Head of caudate nucleus (tissue), 42 donors: Measurements from ENCODE around the gene CHMP2A.
"Not testable (repeated sequence)": the region's sequence is repeated elsewhere in the genome, so short reads cannot be mapped to it uniquely, and the experiment has no call there.

Source experiments
- DNase-seq, 42 donors: peaks; one replicate each; pipeline versions ENCODE4 v3.0.0 to v3.0.0-alpha.2; 2020 to 2021; ENCODE audit warnings: mixed read lengths in 7 of 42
- intact Hi-C: fragments of 100-400 bp; cut with DNase I; formaldehyde crosslinking; loops from one replicate; pipeline ENCODE4 v1.15.0; 2022

Gene CHMP2A

DNA sequence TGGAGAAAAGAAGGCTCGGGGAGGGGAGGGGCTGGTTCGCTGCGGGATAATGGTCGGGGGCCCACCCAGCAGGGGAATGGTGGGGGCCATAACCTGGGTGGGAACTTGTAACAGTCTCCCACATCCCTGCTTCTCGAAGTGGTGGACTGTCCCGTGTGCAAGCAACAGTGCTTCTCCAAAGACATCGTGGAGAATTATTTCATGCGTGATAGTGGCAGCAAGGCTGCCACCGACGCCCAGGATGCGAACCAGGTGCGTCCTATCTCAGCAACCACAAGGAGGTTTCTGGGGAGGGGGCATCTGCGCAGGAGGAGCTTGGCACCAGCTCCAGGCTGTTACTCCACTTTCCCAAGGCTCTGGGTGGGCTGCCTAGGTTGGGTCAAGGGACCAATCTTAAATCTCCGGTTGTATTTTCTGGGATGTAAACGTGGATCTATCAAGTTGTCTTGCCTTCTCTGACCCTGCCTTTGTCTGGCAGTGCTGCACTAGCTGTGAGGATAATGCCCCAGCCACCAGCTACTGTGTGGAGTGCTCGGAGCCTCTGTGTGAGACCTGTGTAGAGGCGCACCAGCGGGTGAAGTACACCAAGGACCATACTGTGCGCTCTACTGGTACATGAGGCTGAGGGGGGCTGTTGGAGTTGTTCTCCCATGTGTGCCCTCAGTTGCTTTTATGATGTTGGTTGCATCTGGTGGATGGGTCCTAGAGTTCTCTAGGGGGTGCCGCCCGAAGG lies 9.5 kb downstream of the CHMP2A start:
- intact Hi-C loops: no loop called here

DNA sequence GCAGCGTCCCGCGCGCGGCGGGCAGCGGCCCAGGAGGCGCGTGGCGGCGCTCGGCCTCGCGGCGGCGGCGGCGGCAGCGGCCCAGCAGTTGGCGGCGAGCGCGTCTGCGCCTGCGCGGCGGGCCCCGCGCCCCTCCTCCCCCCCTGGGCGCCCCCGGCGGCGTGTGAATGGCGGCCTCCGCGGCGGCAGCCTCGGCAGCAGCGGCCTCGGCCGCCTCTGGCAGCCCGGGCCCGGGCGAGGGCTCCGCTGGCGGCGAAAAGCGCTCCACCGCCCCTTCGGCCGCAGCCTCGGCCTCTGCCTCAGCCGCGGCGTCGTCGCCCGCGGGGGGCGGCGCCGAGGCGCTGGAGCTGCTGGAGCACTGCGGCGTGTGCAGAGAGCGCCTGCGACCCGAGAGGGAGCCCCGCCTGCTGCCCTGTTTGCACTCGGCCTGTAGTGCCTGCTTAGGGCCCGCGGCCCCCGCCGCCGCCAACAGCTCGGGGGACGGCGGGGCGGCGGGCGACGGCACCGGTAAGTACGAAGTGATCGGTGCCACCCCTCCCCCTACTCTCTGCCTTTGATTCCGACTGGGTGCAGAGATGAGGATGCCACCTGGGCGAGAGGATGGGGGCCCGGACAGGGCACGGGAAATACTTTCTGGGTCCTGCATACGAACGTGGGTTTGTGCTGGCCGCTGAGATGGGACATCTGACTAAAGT lies 10.2 kb downstream of the CHMP2A start:
- peak in 10 of 42 donors; percentile 19 to 79 (median 52) for DNase-seq
- intact Hi-C loops: no loop called here

More for the DNA sequence above, 9.5 kb downstream of the CHMP2A start:
- DNase-seq: no peak

DNA sequence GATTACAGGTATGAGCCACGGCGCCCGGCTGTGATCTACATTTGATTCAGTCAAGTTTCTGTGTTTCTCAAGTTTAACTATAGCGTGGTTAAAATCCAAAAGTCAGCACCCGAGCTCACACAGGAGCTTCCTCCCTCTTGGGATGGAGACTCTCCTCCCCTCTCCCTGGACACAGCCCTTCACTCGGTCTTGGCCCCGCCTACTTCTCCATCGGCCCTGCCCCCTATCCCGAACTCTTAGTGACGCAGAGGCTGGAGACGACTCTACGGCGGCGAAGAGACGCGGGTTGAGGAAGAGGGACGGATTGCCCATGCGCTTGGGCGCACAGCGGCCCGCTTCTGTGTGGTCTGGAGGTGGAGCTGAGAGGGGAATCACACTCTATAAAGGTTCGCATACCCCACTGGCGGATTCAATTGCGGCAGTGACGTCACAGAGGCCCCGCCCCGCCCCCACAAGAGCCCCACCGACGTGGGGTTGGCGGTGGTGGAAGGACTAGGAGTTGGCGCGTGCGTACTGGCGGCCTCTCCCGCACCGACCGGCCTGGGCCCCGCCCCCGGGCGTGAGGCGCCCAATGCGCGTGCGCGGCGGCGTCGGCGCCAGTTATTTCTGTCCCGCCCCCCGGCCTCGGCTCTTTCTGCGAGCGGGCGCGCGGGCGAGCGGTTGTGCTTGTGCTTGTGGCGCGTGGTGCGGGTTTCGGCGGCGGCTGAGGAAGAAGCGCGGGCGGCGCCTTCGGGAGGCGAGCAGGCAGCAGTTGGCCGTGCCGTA lies 10.9 kb downstream of the CHMP2A start, which contains the start of gene TRIM28:
TSS of gene TRIM28 (plus strand) at position 239 of the 765 bp plus-strand sequence. CDS start 694 bp downstream, outside the sequence.
- peak; percentile 95 to 99 (median 98) for DNase-seq
- intact Hi-C loops: no loop called here

DNA sequence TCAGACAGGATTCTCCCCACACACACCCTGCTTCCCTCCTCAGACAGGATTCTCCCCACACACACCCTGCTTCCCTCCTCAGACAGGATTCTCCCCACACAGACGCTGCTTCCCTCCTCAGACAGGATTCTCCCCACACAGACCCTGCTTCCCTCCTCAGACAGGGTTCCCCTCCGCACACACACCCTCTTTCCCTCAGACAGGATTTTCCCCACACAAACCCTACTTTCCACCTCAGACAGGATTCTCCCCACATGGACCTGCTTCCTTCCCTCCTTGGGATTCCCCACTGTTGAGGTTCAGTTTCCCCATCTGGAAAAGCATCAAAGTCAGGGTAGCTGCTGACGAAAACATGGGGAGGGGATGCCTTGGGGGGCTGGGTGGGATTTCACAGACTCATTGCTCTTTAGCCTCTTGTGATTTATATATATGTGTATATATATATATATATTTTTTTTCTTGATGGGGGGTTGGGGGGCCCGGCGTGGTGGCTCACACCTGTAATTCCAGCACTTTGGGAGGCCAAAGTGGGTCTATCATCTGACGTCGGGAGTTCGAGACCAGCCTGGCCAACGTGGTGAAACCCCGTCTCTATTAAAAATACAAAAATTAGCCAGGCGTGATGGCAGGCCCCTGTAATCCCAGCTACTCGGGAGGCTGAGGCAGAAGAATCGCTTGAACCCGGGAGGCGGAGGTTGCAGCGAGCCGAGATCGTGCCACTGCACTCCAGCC lies 12.1 kb downstream of the CHMP2A start:
- DNase-seq, intact Hi-C loops: not testable (repeated sequence)

DNA sequence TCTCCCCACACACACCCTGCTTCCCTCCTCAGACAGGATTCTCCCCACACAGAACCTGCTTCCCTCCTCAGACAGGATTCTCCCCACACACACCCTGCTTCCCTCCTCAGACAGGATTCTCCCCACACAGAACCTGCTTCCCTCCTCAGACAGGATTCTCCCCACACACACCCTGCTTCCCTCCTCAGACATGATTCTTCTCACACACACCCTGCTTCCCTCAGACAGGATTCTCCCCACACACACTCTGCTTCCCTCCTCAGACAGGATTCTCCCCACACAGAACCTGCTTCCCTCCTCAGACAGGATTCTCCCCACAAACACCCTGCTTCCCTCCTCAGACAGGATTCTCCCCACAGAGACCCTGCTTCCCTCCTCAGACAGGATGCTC lies 15.7 kb downstream of the CHMP2A start:
- intact Hi-C loops, DNase-seq: not testable (repeated sequence)

DNA sequence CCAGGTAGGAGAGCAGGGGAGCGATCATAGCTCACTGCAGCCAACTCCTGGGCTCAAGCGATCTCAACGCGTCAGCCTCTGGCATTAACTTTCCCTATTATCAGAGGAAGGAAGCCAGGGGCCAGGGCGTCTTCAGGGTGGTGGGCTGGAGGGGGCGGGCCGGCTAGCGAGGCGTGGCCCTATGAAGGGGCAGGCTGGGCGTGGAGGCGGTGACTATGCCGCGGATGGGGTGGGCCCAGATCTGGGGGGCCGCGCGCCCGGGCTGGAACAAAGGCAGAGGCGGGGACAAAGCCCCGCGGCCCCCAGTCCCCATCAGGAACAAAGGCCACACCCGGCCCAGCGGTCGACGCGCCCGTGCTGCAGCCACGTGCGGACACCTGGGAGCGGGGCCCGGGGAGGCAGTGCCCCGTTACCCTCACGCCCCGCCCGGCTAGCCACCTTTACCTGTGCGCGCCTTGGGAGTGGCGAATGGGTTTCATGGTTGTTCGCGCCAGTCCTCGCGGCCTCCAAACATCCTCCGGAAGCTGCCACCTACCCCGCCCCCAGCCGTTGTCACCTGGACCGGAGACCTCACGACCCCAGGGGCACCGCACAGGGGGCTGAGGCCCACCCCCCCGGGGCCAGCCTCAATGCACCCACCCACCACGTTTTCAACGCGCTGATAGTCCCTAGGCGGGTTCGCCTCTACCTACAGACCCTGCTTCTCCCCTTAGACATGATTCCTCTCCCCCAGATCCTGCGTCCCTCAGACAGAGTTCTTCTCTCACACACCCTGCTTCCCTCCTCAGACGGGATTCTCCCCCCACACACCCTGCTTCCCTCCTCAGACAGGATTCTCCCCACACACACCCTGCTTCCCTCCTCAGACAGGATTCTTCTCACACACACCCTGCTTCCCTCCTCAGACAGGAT lies 16.4 kb downstream of the CHMP2A start:
- intact Hi-C loops: no loop called here
- DNase-seq: peak in 1 of 42 donors; percentile 13

DNA sequence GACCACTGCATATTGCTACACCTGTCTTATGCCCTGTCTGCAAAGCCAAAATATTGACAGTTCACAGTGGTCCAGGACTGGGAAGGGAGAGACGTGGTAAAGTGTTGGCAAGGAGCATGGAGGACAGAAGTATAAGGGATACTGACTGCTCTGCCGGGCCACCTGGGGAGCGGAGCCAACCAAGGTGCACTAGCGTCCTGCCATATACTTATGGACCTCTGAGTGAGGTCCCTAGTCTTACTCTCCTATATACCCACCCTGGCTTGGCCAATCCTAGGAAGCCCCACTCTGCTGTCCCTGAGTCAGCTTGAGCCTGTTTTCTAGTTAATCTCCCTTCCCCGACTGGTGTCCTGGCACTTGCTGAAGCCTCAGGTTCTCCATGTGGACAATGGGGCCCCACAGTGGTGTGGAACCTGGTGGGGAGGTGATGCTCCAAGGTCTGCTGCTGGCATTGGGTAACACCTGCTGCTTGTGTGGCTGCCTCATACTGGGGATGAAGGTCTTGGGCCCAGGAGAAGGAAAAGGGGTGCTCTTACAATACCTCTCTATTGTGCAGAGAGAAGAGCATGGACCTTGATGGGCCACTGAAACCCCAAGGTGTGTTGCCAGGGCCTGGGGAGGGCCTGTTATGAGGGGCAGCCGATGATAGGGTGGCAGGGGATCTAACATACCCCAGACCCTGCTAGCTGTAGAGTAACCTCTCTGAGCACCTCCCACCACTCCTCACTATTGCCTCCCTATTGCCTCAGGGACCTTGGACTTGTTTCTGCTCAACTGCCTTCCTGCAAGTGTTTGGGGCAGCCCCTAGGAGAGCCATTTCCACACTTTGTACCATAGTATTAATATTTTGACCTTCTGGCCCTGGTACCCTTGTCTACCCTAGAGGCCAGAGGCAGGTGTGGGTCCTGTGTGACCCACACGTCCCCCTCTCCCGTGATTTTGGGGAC lies 17.8 kb downstream of the CHMP2A start:
- intact Hi-C loops: no loop called here
- peak in 1 of 42 donors; percentile 7 for DNase-seq

DNA sequence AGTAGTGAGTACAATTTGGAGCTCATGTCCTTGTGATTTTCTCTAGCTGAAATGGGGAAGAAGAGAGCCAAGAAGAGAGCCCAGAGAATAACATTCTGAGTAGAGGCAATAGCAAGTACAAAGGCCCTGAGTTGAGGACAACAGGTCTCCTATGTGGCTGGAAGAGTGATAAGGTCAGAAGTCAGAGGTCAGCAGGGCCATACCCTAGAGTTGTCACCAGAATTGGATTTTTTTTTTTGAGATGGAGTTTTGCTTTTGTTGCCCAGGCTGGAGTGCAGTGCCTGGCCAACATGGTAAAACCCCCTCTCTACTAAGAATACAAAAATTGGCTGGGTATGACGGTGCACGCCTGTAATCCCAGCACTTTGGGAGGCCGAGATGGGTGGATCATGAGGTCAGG lies 19.0 kb downstream of the CHMP2A start:
- DNase-seq: no peak
- intact Hi-C loops: no loop called here

DNA sequence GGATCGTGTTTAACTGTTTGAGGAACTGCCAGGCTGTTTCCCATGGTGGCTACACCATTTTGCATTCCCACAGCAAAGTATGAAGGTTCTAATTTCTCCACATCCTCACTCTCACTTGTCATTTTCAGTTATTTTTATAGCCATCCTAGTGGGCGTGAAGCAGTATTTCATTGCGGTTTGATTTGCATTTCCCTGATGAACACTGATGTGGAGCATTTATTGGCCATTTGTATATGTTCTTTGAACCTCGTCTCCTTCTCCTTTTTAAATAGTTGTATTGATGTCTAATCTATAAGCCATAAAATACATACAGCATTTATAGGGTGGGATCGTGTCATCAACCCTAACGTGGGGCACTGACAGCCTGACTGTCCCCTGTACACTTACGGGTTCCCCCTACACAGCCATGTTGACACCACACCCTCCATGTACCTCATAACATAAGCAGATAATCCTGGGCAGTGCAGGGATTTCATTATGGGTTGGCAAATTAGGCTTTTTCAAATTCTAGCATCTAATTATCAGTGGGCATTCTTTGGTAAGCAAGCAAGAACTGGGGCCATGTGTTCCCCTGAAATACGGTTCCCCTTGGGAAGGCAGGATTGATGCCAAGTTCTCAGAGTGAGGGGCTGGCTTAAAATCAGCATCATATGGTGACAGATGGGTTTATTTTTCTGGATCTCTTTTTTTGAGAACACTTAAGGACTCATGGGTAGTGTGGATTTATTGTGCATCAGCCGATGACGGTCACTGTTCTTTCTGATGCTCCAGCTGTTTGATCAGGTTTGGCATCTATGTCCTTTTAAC lies 23.7 kb downstream of the CHMP2A start:
- DNase-seq: no peak
- intact Hi-C loops: no loop called here

DNA sequence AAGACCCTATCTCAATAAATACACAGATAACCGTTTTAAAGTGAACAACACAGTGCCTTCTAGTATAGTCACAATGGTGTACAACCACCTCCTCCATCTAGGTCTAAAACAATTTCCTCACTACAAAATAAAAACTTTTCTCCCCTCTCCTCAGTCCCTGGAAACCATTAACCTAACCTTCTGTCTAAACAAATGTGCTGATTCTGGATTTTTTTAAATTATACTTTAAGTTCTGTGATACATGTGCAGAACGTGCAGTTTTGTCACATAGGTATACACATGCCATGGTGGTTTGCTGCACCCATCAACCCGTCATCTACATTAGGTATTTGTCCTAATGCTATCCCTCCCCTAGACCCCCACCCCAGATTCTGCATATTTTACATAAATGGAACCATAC lies 25.5 kb downstream of the CHMP2A start:
- DNase-seq: no peak
- intact Hi-C loops: no loop called here

DNA sequence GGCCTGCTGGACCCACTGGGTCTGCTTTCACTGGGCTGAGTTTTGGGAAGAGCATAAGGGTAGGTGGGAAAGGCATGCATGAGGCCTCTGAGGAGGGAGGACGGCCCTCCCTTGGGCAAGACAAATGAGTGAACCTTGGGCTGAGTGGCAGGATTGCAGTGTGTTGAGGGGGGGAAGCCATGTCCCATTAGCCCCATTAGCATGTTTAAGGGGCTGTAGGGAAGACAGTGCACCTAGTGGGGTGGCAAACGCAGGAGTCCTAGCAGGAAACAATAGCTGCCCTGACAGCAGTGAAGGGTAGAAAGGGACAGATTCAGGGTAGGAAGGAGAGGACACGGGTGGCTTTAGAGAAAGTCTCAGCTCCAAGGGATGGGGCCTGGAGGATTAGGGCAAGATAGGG lies 32.2 kb downstream of the CHMP2A start:
- no peak for DNase-seq
- intact Hi-C loops: no loop called here

DNA sequence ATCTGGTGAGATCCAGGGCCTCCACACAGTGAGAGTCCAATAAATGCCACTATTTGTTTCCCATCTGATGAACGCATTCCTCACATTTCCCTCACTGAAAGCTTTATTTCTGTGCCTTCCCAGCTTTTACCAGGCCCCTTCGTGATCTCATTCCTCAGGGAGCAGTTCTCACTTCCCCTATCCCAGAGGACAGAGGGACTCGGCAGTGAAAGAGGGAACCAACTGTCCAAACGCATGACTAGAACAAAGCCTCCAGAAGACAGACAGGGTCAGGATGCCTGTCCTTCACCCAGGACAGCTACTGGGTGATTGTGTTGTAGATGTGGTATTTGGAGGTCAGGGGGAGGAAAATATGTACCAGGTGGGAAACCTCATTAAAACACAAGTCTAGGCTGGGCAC lies 33.3 kb downstream of the CHMP2A start:
- intact Hi-C loops: no loop called here
- DNase-seq: no peak

DNA sequence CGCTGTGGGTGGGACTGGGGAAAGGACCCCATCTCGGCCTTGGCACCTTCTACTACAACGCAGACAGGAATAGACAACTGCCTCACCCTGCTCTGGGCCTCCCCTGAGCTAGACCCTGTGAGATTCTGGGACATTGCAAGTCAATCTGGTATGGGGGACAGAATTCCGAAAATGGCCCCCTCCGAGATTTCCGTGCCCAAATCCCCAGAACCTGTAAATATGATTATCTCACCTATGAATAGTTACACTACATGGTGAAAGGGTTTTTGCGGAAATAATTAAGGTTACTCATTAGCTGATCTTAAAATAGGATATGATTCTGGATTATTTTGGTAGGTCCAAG lies 34.7 kb downstream of the CHMP2A start:
- DNase-seq: no peak
- intact Hi-C loops: no loop called here

DNA sequence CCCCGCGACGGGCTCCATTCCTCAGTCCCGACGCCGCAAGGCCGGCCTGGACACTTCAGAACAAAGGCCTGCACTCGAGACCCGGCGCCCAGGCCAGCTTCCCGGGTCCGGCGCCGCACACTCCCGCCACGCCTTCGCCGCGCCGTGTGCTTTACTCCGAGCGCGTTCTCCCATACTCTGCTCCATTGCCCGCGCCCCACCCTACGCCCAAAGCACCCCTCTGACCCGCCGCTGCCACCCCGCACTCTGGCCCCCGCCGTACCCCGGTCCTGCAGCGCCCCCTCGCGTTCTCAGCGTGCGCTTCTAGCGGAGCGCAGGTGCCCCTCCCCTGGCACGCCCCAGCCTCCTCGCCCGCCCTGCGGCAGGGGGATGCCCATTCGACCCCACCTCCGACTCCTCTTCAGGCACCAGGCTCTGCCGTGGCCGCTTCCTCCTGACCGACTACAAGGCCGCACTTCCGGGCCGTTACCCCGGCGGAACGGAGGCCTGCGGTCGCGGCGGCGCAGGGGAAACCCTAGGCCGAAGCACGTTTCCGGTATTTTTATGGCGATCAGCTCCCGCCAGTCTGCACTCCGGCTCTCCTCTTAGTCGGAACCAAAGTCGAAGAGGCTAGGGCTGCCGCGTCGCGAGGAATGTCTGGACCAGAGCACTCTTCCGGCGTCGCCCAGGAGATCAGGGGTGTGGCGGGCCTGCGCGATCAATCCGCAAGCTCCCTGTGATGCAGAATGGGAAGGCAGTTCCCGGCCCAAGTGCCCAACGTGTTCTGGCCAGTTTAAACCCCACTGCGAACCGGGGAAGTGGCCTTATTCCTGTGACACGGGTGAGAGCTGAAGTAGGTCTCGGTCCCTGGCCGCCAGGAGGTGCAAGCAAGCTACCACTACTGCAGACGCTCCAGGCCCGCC lies 35.3 kb downstream of the CHMP2A start, which contains the start of gene ZBTB45:
TSS of gene ZBTB45 (minus strand) at position 456 of the 902 bp plus-strand sequence. CDS start 2,137 bp downstream, outside the sequence.
- DNase-seq: peak; percentile 83 to 98 (median 93)
- intact Hi-C loops: no loop called here

DNA sequence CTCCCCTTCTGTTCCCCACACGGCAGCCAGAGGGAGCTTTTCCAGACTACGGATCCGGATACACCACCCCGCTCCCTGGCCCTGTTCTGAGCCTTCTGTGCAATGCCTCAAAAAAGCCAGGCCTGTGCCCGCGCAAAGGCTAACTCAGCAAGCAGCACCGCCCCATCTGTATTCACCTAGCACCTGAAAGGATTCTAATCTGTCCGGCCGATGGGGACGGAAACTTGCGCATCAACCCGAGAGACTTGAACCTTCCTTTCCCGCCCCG lies 35.9 kb downstream of the CHMP2A start:
- DNase-seq: peak; percentile 37 to 83 (median 66)
- intact Hi-C loops: no loop called here
